ENCODE data around the gene FAM168A.

The FAM168A gene

GRCh38 chr11:73519266-73519665 is 78.6 kb downstream of the FAM168A start:
- DNase-seq (ENCODE audit: low read depth): no peak
- TF ChIP-seq, protein P1, sequence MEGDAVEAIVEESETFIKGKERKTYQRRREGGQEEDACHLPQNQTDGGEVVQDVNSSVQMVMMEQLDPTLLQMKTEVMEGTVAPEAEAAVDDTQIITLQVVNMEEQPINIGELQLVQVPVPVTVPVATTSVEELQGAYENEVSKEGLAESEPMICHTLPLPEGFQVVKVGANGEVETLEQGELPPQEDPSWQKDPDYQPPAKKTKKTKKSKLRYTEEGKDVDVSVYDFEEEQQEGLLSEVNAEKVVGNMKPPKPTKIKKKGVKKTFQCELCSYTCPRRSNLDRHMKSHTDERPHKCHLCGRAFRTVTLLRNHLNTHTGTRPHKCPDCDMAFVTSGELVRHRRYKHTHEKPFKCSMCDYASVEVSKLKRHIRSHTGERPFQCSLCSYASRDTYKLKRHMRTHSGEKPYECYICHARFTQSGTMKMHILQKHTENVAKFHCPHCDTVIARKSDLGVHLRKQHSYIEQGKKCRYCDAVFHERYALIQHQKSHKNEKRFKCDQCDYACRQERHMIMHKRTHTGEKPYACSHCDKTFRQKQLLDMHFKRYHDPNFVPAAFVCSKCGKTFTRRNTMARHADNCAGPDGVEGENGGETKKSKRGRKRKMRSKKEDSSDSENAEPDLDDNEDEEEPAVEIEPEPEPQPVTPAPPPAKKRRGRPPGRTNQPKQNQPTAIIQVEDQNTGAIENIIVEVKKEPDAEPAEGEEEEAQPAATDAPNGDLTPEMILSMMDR (conservative IDR thresholded peaks at IDR 0.05; ENCODE audit: low read length): no peak
- H3K4me3 ChIP-seq (ENCODE audit: low read length): no peak overlapping the region

GRCh38 chr11:73518195-73518594 is 79.7 kb downstream of the FAM168A start:
- DNase-seq (ENCODE audit: low read depth): no peak
- H3K4me3 ChIP-seq (ENCODE audit: low read length): no peak overlapping the region
- TF ChIP-seq, protein P1 (conservative IDR thresholded peaks at IDR 0.05; ENCODE audit: low read length): no peak

- TF ChIP-seq, protein P1 (conservative IDR thresholded peaks at IDR 0.05; ENCODE audit: low read length): no peak
- no peak for DNase-seq (ENCODE audit: low read depth)
- no peak overlapping the region for H3K4me3 ChIP-seq (ENCODE audit: low read length)
These were observed 81.8 kb downstream of the FAM168A start for GRCh38 chr11:73516080-73516479.

DNA sequence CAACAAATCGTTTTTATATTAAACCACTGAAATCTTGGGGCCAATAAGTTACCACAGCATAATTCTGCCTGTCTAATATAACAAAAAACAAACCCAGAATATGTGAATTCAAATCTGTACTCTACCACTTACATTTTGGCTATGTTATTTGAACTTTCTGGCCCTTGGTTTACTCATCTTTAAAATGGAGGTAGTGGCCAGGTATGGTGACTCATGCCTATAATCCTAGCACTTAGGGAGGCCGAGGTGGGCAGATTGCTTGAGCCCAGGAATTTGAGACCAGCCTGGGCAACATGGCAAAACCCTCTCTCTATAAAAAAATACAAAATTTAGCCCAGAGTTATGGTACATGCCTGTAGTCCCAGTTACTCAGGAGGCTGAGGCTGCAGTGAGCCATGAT is 84.2 kb downstream of the FAM168A start:
- TF ChIP-seq, protein P1 (conservative IDR thresholded peaks at IDR 0.05; ENCODE audit: low read length): no peak
- no peak overlapping the region for H3K4me3 ChIP-seq (ENCODE audit: low read length)
- no peak for DNase-seq (ENCODE audit: low read depth)

DNA sequence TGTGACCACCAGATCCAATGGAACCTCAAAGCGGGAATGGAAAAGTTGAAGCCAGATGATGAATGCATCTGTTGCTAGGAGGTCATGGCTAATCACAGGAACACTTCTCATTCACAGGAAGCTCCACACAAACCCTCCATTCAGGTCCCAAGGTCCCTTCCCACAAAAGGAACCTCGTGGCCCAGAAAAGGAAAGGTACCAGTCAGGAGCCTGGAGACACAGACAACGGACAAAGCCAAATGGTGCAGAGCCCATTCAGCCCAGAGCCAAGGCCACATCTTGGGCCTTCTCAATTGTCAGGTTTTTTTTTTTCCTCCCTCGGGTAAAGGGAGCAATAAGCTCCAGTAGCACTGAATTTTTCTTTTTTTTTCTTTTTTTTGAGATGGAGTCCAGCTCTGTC is 87.0 kb downstream of the FAM168A start:
- TF ChIP-seq, protein P1 (conservative IDR thresholded peaks at IDR 0.05; ENCODE audit: low read length): no peak
- DNase-seq (ENCODE audit: low read depth): no peak
- no peak overlapping the region for H3K4me3 ChIP-seq (ENCODE audit: low read length)

DNA sequence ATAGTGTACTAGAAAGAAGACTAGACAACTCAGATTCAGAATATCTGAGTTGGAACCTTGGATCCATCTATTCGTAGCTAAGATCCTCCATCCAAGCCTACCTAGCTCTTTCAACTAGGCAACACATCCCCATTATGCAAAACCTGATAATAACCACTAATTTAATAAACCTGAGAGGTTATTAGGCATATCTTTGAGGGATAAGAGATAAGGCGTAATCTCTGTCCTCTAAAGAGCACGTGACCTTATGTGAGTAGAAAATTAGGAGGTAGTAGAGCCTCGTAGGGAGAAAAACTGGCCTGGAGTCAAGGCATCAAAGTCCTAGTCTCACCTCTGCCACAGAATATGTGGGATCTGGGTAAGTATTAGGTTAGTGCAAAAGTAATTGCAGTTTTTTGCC is 87.8 kb downstream of the FAM168A start:
- H3K4me3 ChIP-seq (ENCODE audit: low read length): no peak overlapping the region
- DNase-seq (ENCODE audit: low read depth): no peak
- TF ChIP-seq, protein P1 (conservative IDR thresholded peaks at IDR 0.05; ENCODE audit: low read length): no peak

DNA sequence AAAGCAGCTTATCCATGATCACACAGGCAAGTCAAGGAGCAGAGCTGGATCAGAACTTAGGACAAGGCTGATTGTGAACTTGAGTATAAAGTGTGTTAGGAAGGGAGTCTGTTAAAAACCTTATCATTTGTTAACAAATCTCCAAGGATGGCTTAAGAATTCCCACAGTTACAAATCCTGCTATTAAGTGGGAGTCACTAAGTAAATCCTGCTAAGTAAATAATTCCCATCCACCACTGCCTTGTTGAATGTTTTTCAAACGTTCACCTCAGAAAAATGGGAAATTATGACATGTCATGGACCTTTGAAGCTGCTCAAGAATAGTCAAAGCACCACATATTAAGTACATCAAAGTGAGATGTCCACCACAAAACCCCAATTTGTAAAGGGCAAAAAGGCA is 88.7 kb downstream of the FAM168A start:
- TF ChIP-seq, protein P1 (conservative IDR thresholded peaks at IDR 0.05; ENCODE audit: low read length): no peak
- H3K4me3 ChIP-seq (ENCODE audit: low read length): no peak overlapping the region
- DNase-seq (ENCODE audit: low read depth): no peak

Measured in AG10803 (cell line).